Mammary epithelial cell (primary cell): ENCODE measurements around the gene SEMA4C.

Experiments
- CTCF ChIP-seq, 2 donors: IDR thresholded peaks in 1 of 2; conservative IDR thresholded peaks in 1 of 2; 2 replicates each; pipeline ENCODE4 v1.5.1; 2011 to 2012; ENCODE audit warnings: inconsistent platforms in 2 of 2, low read length in 2 of 2, mild to moderate bottlenecking in 2 of 2, control low read depth in 1 of 2, low read depth in 1 of 2; ENCODE audit not compliant: insufficient read depth in 1 of 2; ENCODE audit errors: extremely low read depth in 1 of 2
- EZH2 ChIP-seq: IDR thresholded peaks from 2 replicates; pipeline ENCODE4 v1.6.1; 2012; ENCODE audit warnings: low read length, inconsistent platforms, borderline replicate concordance

GRCh38 chr2:96906729-96907114 lies 36.8 kb upstream of the SEMA4C start:
- TF ChIP-seq EZH2 = no peak
- TF ChIP-seq CTCF (conservative IDR thresholded peaks at IDR 0.05 in 1 of 2, IDR thresholded peaks at IDR 0.05 in 1 of 2; ENCODE audit: extremely low read depth in 1 of 2, insufficient read depth in 1 of 2, low read depth in 1 of 2, low read length in 2 of 2) = no peak
